OCI-LY7 (cell line): Measurements from ENCODE around the gene CRADD. TPM values are rescaled to one million over a fixed set of nuclear protein-coding genes. Genes with fewer than 3 reads are reported as not detected.

Source experiments
- BruUV-seq: library from RNA; stranded (reverse); fragments of 400-500 nt; replicated peaks from 2 replicates; lab custom pipeline; 2021; lab: Mats Ljungman, UMichigan
- CTCF ChIA-PET: fragments of 300-600 bp; sonication (Branson Sonifier 250); formaldehyde crosslinking; loops from one replicate; lab custom pipeline; 2022; ENCODE audit warnings: antibody characterized with exemption; ENCODE audit not compliant: unreplicated experiment; lab: Charles Lee
- POLR2A ChIA-PET: fragments of 300-600 bp; sonication (Branson Sonifier 250); formaldehyde crosslinking; loops from one replicate; lab custom pipeline; 2022; ENCODE audit warnings: antibody characterized with exemption; lab: Charles Lee
- DNase-seq: peaks from one replicate; pipeline ENCODE4 v3.0.0-alpha.2; 2015; ENCODE audit warnings: low spot score
- H2AFZ ChIP-seq: fragments of 200-600 bp; sonication (generic), shearing (Covaris generic); 2 replicates; pipeline ENCODE4 v1.6.1; 2014; ENCODE audit warnings: mild to moderate bottlenecking, antibody characterized with exemption, low read length, moderate library complexity
- H3K27ac ChIP-seq: fragments of 200-600 bp; sonication (generic); 2 replicates; pipeline ENCODE4 v1.5.1; 2014; ENCODE audit warnings: mixed run types, low read depth, mild to moderate bottlenecking, moderate library complexity, low read length, inconsistent platforms; ENCODE audit not compliant: poor library complexity, severe bottlenecking
- H3K36me3 ChIP-seq: fragments of 200-600 bp; sonication (generic); 2 replicates; pipeline ENCODE4 v1.6.1; 2014; ENCODE audit warnings: mild to moderate bottlenecking, antibody characterized with exemption, low read length, moderate library complexity, mixed read lengths; ENCODE audit not compliant: insufficient read depth
- H3K4me1 ChIP-seq: fragments of 200-600 bp; sonication (generic); 2 replicates; pipeline ENCODE4 v1.5.1; 2014; ENCODE audit warnings: mild to moderate bottlenecking, low read length; ENCODE audit not compliant: insufficient read depth, poor library complexity, severe bottlenecking
- H3K4me2 ChIP-seq: fragments of 200-600 bp; sonication (generic); 2 replicates; pipeline ENCODE4 v1.6.1; 2014; ENCODE audit warnings: mild to moderate bottlenecking, low read length
- H3K4me3 ChIP-seq: fragments of 200-600 bp; sonication (generic); 2 replicates; pipeline ENCODE4 v1.5.1; 2014; ENCODE audit warnings: mild to moderate bottlenecking, low read depth, low read length; ENCODE audit not compliant: poor library complexity, severe bottlenecking
- H3K79me2 ChIP-seq: fragments of 200-600 bp; sonication (generic); 2 replicates; pipeline ENCODE4 v1.6.1; 2016; ENCODE audit warnings: low read depth, mild to moderate bottlenecking, low read length, moderate library complexity, mixed read lengths; ENCODE audit not compliant: insufficient read depth
- H3K9me2 ChIP-seq: fragments of 200-600 bp; sonication (generic); 2 replicates; pipeline ENCODE4 v1.6.1; 2016; ENCODE audit warnings: mild to moderate bottlenecking, low read length, mixed read lengths; ENCODE audit not compliant: insufficient read depth
- H3K9me3 ChIP-seq: fragments of 200-600 bp; sonication (generic); 2 replicates; pipeline ENCODE4 v1.6.1; 2014; ENCODE audit warnings: mild to moderate bottlenecking, mixed run types, low read length, mixed read lengths
- H4K20me1 ChIP-seq: fragments of 200-600 bp; sonication (generic); 2 replicates; pipeline ENCODE4 v1.6.1; 2014; ENCODE audit warnings: mild to moderate bottlenecking, antibody characterized with exemption, low read length, moderate library complexity, mixed read lengths; ENCODE audit not compliant: insufficient read depth
- EZH2phosphoT487 ChIP-seq: fragments of 200-600 bp; sonication (generic); IDR thresholded peaks from 2 replicates; pipeline ENCODE4 v1.6.1; 2018; ENCODE audit warnings: low read depth, borderline replicate concordance, mild to moderate bottlenecking, mixed run types, antibody characterized with exemption, low read length, moderate library complexity, mixed read lengths
- intact Hi-C: fragments of 100-400 bp; cut with micrococcal nuclease; formaldehyde crosslinking; loops from one replicate; pipeline ENCODE4 v1.10.0; 2022; ENCODE audit not compliant: unreplicated experiment
- total RNA-seq, 2 experiments: library from RNA; depleted of rRNA in 1 of 2; stranded (reverse); fragments of >200 nt in 1 of 2; shearing (Covaris generic) in 1 of 2; gene quantifications; 2 replicates each; pipeline ENCODE4 v1.2.3, GENCODE V29; 2014 to 2022
- TF ChIP-seq, protein P1 (sequence below): fragments of 200-600 bp; sonication (generic); conservative IDR thresholded peaks from 2 replicates; pipeline ENCODE4 v1.5.1; 2014; ENCODE audit warnings: mild to moderate bottlenecking, antibody characterized with exemption, low read length, moderate library complexity, mixed read lengths

CRADD gene
- total RNA-seq, 2 experiments from 2014 or later: 10.5 to 16.8 TPM

DNA sequence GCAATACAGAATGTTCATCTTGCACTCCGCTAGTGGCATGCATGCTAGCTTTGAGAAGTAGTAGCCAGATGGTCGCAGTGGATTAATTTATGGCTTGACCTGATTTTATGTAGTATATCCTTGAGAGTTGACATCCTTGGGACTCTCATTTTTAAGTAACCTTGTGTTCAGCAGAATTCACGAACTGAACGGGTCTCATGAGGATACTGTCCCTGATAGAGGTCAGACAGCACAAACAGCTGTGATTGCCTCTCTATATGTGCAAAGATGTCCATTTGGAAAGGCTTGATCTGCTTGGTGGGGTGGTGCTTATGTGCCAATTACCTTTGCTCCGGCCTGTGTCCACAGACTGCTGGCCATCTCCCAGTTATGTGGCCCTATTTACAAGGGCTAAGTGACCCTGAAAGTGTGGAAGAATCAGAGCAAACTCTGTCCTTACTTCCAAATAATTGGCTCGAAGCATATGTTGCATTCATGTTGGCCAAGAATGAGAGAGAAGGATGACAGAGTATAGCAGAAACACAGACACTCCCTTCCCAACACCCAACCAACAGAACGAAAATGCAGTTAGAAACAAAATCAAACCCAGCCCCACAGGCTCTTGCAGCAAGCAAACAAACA, 167.1 kb downstream of the CRADD start:
- intact Hi-C loops: no loop called here
- no peak overlapping the region for H2AFZ ChIP-seq
- no peaks in the 10 kb centered on the region for H3K36me3 ChIP-seq
- BruUV-seq: no TSS peak
- no peak for DNase-seq
- no peaks in the 10 kb centered on the region for H3K79me2 ChIP-seq
- TF ChIP-seq EZH2phosphoT487: no peak
- TF ChIP-seq, protein P1, sequence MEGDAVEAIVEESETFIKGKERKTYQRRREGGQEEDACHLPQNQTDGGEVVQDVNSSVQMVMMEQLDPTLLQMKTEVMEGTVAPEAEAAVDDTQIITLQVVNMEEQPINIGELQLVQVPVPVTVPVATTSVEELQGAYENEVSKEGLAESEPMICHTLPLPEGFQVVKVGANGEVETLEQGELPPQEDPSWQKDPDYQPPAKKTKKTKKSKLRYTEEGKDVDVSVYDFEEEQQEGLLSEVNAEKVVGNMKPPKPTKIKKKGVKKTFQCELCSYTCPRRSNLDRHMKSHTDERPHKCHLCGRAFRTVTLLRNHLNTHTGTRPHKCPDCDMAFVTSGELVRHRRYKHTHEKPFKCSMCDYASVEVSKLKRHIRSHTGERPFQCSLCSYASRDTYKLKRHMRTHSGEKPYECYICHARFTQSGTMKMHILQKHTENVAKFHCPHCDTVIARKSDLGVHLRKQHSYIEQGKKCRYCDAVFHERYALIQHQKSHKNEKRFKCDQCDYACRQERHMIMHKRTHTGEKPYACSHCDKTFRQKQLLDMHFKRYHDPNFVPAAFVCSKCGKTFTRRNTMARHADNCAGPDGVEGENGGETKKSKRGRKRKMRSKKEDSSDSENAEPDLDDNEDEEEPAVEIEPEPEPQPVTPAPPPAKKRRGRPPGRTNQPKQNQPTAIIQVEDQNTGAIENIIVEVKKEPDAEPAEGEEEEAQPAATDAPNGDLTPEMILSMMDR: no peak
- ChIA-PET POLR2A (interaction anchor here (0.5 kb wide), 1 partner anchor 34 kb away, joined by 5 read pairs; no protein-coding TSS in a partner anchor), CTCF (no interaction called here)
- no peak overlapping the region for H3K4me3 ChIP-seq
- peaks cover 20% of the 10 kb centered on the region for H3K4me1 ChIP-seq
- H4K20me1 ChIP-seq: no peaks in the 10 kb centered on the region
- no peaks in the 10 kb centered on the region for H3K9me3 ChIP-seq
- no peak overlapping the region for H3K4me2 ChIP-seq
- no peaks in the 10 kb centered on the region for H3K9me2 ChIP-seq
- no peak overlapping the region for H3K27ac ChIP-seq

DNA sequence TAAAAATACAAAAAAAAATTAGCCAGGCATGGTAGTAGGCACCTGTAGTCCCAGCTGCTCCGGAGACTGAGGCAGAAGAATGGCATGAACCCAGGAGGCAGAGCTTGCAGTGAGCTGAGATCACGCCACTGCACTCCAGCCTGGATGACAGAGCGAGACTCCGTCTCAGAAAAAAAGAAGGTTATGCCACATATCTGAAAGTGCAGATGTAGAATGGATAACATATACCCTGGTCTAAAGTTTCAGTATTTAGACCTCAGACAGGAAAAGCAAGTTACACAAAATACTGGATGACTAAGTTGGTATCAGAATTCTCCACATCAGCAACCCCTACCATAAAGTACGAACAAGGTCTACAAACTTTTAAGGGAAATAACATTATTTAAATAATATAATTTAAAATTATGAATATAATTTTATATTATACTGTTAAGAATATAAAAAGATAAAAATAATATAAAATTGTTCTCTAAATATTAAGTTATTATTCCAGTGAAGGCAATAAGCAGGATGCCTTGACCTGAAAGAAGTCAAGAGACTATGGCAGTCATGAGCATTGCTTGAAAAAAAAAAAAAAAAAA, 169.9 kb downstream of the CRADD start:
- no TSS peak for BruUV-seq
- no peak overlapping the region for H3K4me3 ChIP-seq
- peak overlapping the region; percentile 39 for H3K4me2 ChIP-seq
- ChIA-PET POLR2A (interaction anchor here (0.6 kb wide), 2 partner anchors 138 to 198 kb away, joined by 3 read pairs; no protein-coding TSS in a partner anchor), CTCF (no interaction called here)
- H3K9me2 ChIP-seq: no peaks in the 10 kb centered on the region
- H3K79me2 ChIP-seq: no peaks in the 10 kb centered on the region
- TF ChIP-seq EZH2phosphoT487: no peak
- TF ChIP-seq, protein P1: no peak
- H3K4me1 ChIP-seq: peaks cover 20% of the 10 kb centered on the region
- no peaks in the 10 kb centered on the region for H3K36me3 ChIP-seq
- no peak overlapping the region for H3K27ac ChIP-seq
- DNase-seq: no peak
- no peaks in the 10 kb centered on the region for H3K9me3 ChIP-seq
- intact Hi-C loops: no loop called here
- no peak overlapping the region for H2AFZ ChIP-seq
- H4K20me1 ChIP-seq: no peaks in the 10 kb centered on the region
